HepG2 (cell line): ENCODE data around the gene MLLT10. TPM values are rescaled to one million over a fixed set of nuclear protein-coding genes. Genes with fewer than 3 reads are reported as not detected.
A peak's percentile ranks its signal among the peaks of the same experiment; 100 is the strongest.

Source experiments
- MED1 ChIP-seq: sonication (generic); formaldehyde crosslinking; IDR thresholded peaks from 2 replicates; pipeline ENCODE4 v1.4.0; 2020; ENCODE audit warnings: missing genetic modification reagents
- PCBP1 ChIP-seq: fragments of 200-400 bp; formaldehyde crosslinking; IDR thresholded peaks from 2 replicates; pipeline ENCODE4 v1.6.1; 2017; ENCODE audit warnings: mild to moderate bottlenecking, low read depth, low read length, borderline replicate concordance
- ZBTB21 ChIP-seq: sonication (generic); formaldehyde crosslinking; IDR thresholded peaks from 2 replicates; pipeline ENCODE4 v1.4.0; 2020; ENCODE audit warnings: missing genetic modification reagents
- ZNF207 ChIP-seq: fragments of 450-650 bp; IDR thresholded peaks from 2 replicates; pipeline ENCODE4 v1.6.1; 2016; ENCODE audit warnings: antibody characterized with exemption, borderline replicate concordance
- ZNF619 ChIP-seq: sonication (generic); formaldehyde crosslinking; IDR thresholded peaks from 2 replicates; pipeline ENCODE4 v1.4.0; 2020; ENCODE audit warnings: mild to moderate bottlenecking, missing genetic modification reagents
- ZNF703 ChIP-seq: sonication (generic); formaldehyde crosslinking; IDR thresholded peaks from 2 replicates; pipeline ENCODE4 v1.5.1; 2020; ENCODE audit warnings: missing genetic modification reagents, mild to moderate bottlenecking, moderate library complexity, borderline replicate concordance
- ZNF878 ChIP-seq: sonication (generic); formaldehyde crosslinking; IDR thresholded peaks from 2 replicates; pipeline ENCODE4 v1.8.1; 2023; ENCODE audit warnings: mild to moderate bottlenecking, missing genetic modification reagents, moderate library complexity
- polyA plus RNA-seq, 8 experiments: library from polyadenylated mRNA; depleted of rRNA in 3 of 8; stranded (reverse) in 7 of 8; unstranded in 1 of 8; fragments of >200 nt; fragmentation: Illumina TruSeq in 4 of 8; extraction: Trizol in 4 of 8; gene quantifications; 2 replicates each; pipeline versions ENCODE4 v1.2.1 to v1.2.3, GENCODE V29; 2011 to 2016; ENCODE audit warnings: low read depth in 4 of 8, missing spikeins in 1 of 8, mixed read lengths in 1 of 8; ENCODE audit not compliant: insufficient read depth in 1 of 8
- total RNA-seq, 5 experiments: library from RNA; depleted of rRNA; stranded (reverse); fragments of >200 nt; fragmentation: Illumina TruSeq; extraction: Trizol; gene quantifications; 2 replicates each; pipeline ENCODE4 v1.2.3, GENCODE V29; 2016; ENCODE audit warnings: low read depth in 1 of 5
- TF ChIP-seq, protein P1 (sequence below): sonication (generic); formaldehyde crosslinking; IDR thresholded peaks from 2 replicates; pipeline ENCODE4 v1.4.0; 2020; ENCODE audit warnings: missing genetic modification reagents; ENCODE audit errors: not compliant biosample characterization
- TF ChIP-seq, protein P2 (sequence below): sonication (generic); formaldehyde crosslinking; IDR thresholded peaks from 2 replicates; pipeline ENCODE4 v1.8.0; 2022; ENCODE audit warnings: missing genetic modification reagents, mild to moderate bottlenecking, borderline replicate concordance
- TF ChIP-seq, protein P3 (sequence below): sonication (generic); formaldehyde crosslinking; IDR thresholded peaks from 2 replicates; pipeline ENCODE4 v1.8.0; 2022; ENCODE audit warnings: mild to moderate bottlenecking, missing genetic modification reagents, moderate library complexity
- TF ChIP-seq, protein P4 (sequence below): sonication (generic); formaldehyde crosslinking; IDR thresholded peaks from 2 replicates; pipeline ENCODE4 v1.5.1; 2020; ENCODE audit warnings: mild to moderate bottlenecking, missing genetic modification reagents, borderline replicate concordance
- TF ChIP-seq, protein P5 (sequence below): conservative IDR thresholded peaks from 2 replicates; pipeline ENCODE4 v1.6.1; 2018; ENCODE audit warnings: missing genetic modification reagents
- TF ChIP-seq, protein P6 (sequence below): sonication (generic); formaldehyde crosslinking; IDR thresholded peaks from 2 replicates; pipeline ENCODE4 v1.5.0; 2020; ENCODE audit warnings: missing genetic modification reagents
- TF ChIP-seq, protein P7 (sequence below): IDR thresholded peaks from 2 replicates; pipeline ENCODE4 v1.6.1; 2012; ENCODE audit warnings: inconsistent platforms

MLLT10 gene
- total and polyA plus RNA-seq, 2 of the 13 experiments (the other 11 are each of a cell fraction or from before 2014, with no cell fraction given): 51.3 to 84.1 TPM

DNA sequence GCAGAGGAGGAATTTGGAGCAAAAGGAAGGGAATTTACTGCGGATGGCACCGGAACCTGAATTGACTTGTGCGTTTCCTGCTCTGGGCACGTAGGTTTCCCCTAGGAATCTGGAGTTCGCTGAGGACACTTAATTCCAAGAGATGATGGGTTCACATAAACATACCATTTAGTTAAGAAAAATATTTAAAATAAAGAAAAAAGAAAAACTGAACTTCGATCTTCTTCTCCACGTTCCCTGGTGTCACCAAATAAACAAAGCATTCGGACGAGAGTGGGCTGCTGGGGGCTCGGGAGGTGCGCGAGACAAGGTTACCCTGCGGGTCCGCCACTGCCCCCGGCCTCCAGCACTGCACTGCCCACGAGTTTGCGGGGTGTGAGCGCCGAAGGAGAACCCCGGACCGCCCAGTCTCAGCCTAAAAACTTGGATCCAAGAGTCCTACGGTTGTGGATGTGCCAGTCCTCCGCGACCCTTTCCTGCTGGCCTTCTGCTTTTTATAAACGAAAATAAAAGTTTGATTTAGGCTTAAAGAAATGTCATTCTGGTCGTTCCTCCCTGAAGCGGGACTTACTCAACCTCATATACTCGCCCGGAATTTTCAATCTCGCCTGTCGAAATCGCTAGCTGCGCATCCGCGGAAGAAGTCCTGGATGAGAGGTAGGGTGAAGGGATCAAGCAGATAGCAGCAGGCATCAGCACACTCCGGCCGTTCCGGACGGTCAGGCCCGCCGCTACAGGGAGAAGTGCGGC lies 38.9 kb upstream of the MLLT10 start (continued):
- TF ChIP-seq, protein P1, sequence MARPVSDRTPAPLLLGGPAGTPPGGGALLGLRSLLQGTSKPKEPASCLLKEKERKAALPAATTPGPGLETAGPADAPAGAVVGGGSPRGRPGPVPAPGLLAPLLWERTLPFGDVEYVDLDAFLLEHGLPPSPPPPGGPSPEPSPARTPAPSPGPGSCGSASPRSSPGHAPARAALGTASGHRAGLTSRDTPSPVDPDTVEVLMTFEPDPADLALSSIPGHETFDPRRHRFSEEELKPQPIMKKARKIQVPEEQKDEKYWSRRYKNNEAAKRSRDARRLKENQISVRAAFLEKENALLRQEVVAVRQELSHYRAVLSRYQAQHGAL: no peak
- TF ChIP-seq MED1 (CRISPR knock-in tag) (no peak), ZNF207 (no peak), ZNF619 (CRISPR knock-in tag) (no peak; the same call in 1 of the 2 replicates), PCBP1 (no peak), ZNF703 (CRISPR knock-in tag) (no peak), ZNF878 (CRISPR knock-in tag) (no peak), ZBTB21 (CRISPR knock-in tag) (no peak)
- TF ChIP-seq, protein P2, sequence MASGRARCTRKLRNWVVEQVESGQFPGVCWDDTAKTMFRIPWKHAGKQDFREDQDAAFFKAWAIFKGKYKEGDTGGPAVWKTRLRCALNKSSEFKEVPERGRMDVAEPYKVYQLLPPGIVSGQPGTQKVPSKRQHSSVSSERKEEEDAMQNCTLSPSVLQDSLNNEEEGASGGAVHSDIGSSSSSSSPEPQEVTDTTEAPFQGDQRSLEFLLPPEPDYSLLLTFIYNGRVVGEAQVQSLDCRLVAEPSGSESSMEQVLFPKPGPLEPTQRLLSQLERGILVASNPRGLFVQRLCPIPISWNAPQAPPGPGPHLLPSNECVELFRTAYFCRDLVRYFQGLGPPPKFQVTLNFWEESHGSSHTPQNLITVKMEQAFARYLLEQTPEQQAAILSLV (CRISPR knock-in tag): 0 out of 2 replicates have a peak, but pooled peaks have one; percentile 80
- TF ChIP-seq, protein P3, sequence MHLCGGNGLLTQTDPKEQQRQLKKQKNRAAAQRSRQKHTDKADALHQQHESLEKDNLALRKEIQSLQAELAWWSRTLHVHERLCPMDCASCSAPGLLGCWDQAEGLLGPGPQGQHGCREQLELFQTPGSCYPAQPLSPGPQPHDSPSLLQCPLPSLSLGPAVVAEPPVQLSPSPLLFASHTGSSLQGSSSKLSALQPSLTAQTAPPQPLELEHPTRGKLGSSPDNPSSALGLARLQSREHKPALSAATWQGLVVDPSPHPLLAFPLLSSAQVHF (CRISPR knock-in tag): no peak
- TF ChIP-seq, protein P4, sequence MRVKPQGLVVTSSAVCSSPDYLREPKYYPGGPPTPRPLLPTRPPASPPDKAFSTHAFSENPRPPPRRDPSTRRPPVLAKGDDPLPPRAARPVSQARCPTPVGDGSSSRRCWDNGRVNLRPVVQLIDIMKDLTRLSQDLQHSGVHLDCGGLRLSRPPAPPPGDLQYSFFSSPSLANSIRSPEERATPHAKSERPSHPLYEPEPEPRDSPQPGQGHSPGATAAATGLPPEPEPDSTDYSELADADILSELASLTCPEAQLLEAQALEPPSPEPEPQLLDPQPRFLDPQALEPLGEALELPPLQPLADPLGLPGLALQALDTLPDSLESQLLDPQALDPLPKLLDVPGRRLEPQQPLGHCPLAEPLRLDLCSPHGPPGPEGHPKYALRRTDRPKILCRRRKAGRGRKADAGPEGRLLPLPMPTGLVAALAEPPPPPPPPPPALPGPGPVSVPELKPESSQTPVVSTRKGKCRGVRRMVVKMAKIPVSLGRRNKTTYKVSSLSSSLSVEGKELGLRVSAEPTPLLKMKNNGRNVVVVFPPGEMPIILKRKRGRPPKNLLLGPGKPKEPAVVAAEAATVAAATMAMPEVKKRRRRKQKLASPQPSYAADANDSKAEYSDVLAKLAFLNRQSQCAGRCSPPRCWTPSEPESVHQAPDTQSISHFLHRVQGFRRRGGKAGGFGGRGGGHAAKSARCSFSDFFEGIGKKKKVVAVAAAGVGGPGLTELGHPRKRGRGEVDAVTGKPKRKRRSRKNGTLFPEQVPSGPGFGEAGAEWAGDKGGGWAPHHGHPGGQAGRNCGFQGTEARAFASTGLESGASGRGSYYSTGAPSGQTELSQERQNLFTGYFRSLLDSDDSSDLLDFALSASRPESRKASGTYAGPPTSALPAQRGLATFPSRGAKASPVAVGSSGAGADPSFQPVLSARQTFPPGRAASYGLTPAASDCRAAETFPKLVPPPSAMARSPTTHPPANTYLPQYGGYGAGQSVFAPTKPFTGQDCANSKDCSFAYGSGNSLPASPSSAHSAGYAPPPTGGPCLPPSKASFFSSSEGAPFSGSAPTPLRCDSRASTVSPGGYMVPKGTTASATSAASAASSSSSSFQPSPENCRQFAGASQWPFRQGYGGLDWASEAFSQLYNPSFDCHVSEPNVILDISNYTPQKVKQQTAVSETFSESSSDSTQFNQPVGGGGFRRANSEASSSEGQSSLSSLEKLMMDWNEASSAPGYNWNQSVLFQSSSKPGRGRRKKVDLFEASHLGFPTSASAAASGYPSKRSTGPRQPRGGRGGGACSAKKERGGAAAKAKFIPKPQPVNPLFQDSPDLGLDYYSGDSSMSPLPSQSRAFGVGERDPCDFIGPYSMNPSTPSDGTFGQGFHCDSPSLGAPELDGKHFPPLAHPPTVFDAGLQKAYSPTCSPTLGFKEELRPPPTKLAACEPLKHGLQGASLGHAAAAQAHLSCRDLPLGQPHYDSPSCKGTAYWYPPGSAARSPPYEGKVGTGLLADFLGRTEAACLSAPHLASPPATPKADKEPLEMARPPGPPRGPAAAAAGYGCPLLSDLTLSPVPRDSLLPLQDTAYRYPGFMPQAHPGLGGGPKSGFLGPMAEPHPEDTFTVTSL (CRISPR knock-in tag): peak; percentile 56; the same call in 1 of the 2 replicates
- TF ChIP-seq, protein P5, sequence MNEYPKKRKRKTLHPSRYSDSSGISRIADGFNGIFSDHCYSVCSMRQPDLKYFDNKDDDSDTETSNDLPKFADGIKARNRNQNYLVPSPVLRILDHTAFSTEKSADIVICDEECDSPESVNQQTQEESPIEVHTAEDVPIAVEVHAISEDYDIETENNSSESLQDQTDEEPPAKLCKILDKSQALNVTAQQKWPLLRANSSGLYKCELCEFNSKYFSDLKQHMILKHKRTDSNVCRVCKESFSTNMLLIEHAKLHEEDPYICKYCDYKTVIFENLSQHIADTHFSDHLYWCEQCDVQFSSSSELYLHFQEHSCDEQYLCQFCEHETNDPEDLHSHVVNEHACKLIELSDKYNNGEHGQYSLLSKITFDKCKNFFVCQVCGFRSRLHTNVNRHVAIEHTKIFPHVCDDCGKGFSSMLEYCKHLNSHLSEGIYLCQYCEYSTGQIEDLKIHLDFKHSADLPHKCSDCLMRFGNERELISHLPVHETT (CRISPR knock-in tag): no peak
- TF ChIP-seq, protein P6, sequence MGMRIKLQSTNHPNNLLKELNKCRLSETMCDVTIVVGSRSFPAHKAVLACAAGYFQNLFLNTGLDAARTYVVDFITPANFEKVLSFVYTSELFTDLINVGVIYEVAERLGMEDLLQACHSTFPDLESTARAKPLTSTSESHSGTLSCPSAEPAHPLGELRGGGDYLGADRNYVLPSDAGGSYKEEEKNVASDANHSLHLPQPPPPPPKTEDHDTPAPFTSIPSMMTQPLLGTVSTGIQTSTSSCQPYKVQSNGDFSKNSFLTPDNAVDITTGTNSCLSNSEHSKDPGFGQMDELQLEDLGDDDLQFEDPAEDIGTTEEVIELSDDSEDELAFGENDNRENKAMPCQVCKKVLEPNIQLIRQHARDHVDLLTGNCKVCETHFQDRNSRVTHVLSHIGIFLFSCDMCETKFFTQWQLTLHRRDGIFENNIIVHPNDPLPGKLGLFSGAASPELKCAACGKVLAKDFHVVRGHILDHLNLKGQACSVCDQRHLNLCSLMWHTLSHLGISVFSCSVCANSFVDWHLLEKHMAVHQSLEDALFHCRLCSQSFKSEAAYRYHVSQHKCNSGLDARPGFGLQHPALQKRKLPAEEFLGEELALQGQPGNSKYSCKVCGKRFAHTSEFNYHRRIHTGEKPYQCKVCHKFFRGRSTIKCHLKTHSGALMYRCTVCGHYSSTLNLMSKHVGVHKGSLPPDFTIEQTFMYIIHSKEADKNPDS (CRISPR knock-in tag): no peak
- TF ChIP-seq, protein P7, sequence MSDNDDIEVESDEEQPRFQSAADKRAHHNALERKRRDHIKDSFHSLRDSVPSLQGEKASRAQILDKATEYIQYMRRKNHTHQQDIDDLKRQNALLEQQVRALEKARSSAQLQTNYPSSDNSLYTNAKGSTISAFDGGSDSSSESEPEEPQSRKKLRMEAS: no peak
